NCI-H2196 treated with DMSO at 0.1 percent for 48 hours (cell line): Measurements from ENCODE around the gene MORC1.

ENCODE experiments used
- DNase-seq: peaks from one replicate; lab custom pipeline; 2025; ENCODE audit not compliant: unreplicated experiment; lab: John Stamatoyannopoulos, UW

The MORC1 gene

GRCh38 chr3:108947855-108948254 is 170.1 kb downstream of the MORC1 start:
- DNase-seq: no peak

DNA sequence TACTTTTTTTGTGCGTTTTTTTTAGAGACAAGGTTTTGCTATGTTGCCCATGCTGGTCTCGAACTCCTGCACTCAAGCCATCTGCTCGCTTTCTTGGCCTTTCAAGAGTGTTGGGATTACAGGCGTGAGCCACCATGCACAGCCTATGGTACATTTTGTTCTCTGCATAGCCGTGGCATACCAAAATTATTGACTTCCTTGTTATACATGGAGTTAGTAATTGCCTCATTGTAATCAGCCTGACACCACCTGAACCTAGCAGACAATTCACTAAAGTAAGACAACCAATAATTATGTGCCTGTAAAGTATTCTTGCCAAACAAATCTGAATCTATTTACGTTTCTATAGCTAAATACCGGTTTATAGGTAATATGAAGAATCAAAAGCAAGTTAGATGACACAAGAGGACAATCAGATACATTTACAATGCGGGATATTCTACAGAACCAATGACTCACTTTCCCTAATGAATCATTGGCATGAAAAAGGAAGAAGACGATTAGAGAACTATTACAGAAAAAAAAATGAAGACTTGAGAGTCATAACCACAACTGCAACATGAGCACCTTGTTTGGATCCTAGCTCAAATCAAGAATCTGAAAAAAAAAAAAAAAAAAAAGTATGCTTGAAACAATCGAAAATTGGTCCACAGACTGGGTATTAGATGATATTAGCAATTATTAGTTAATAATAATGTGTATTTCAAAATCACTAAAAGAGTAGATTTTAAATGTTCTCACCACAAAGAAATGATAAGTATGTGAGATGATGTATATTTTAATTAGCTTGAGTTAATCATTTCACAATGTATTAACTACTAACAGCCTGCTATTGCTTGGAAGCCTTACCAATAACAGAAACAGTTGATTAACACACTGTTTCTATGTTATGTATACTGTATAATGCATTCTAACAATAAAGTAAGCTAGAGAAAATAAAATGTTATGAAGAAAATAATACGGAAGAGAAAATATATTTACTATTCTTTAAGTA is 171.3 kb downstream of the MORC1 start:
- DNase-seq: no peak

DNA sequence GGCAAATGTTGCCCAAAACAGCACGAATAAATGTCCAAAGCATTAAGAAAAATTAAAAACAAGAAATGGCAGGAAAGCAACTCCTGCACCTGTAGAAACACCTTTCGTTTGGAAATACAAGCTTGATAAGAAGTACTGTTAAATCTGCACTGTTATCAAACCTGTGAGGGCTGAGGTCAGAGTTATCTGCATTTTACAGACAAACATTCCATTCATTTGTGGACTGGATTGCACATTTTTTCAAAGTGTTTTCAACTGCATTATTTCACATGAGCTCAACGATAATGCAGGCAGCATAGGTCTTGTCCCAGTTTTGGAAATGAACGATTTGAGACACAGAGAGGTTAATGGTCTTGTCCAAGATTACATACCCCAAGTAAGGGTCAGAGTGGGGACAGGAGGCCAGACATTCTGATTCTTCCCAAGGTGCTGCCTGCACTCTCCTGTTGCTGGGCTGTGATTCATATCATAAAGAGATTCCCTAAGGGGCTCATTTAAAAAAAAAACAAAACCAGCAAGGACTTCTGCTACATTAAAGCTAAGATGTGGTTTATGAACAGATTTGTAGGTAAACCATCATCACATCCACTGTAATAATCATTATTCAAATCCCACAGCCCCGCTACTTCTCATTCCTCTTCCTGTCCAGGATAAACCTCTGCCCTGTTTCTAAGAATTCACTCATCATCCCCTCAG is 177.2 kb downstream of the MORC1 start:
- DNase-seq: no peak

GRCh38 chr3:108940166-108940565 is 177.8 kb downstream of the MORC1 start:
- DNase-seq: no peak

DNA sequence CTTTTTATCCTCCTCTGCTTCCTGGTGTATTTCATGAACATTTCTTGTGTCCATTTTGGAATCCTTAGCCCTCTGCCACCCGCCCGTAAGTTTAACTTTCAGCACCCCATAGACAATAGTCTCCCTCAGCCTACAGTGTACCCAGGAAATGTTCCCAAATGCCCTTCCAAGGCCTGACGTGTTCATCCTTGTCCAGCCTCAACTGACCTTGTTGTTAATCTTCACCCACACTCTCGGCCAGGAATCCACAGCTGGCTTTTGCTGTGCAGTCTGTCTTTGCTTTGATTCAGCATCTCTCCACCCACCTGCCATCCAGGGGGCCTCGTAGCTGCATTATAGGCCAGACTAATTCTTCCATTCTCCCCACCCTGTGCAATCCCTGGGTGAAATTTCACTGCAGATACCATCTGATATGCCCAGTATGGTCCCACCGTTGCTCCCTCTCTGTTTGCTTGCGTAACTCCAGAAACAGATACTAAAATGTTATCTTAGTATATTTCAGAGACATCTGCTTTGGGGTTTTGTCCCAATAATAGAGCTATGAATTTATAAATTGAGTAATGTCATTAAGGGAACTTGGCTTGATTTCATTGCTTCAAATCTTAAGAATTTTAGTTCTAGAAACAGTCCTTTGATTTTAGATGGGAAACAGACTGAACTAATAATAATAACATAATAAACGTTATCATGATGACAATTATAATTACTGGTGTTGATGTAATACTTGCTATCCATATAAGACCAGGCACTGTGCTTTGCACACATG is 180.8 kb downstream of the MORC1 start:
- no peak for DNase-seq

DNA sequence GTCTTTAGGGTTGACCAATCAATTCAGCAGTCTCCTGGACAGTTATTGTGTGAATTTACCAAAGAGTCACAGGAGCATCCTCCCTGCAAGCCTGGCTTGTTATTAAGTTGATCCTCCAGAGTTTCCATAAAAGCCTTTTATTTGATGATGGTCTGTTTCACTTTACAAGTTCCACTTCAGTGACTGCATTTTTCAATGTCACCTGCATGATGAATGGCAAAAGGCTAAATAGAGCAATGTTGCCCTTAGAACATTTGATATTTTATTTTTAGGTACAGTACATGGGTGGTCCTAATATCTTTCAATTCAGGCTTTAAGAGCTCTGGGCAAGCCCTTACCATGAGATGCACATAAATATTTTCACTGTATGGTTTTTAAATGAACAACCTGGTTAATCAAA is 186.9 kb downstream of the MORC1 start:
- DNase-seq: no peak

GRCh38 chr3:108918866-108919265 is 199.1 kb downstream of the MORC1 start:
- DNase-seq: no peak

DNA sequence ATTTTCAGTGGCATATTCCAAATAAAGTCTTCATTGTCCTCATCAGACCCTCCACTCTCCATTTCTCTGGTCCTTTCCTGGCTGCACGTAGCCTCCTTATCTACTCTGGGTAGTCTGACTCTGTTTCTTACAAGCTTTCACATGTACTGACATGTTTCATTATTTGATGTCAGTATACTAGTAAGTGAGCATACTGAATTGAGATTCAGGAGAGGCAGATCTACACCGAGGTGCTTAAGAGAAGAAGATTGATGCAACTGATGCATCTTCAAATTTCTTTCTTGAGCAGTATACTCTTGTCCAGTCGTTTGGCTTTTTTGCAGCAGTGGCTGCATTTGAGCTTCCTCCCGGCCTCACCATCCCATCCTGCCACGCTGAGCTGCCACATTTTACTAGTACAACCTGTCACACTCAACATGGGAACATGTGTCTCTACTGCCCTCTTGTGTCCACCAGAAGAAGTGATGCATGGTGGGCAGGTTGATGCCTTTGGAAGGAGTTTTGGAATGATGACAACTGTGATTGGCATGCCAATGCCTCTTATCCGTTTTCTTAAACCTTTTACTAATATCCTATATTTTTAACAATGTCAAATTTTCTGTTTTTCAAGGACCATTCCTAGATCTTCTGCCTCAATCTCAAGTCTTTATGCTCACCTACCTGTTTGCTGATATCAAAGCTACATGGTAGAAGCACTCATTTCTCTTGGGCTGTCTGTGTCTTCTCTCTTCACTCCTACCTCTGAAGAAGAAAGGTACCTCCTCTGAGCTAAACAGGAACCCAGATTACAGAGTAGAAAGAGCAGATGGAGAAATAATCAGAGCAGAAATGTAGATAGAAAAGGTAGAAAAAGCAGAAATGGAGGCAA is 202.9 kb downstream of the MORC1 start:
- DNase-seq: peak; percentile 90

- no peak for DNase-seq
Measured at GRCh38 chr3:108909799-108910198, 208.1 kb downstream of the MORC1 start.
